Measurements from ENCODE around the gene DBN1.
A peak's percentile ranks its signal among the peaks of the same experiment; 100 is the strongest.

DBN1 gene

GRCh38 chr5:177433658-177434217, 39.7 kb downstream of the DBN1 start:
- no peak for DNase-seq (ENCODE audit: low read depth)
- no peak overlapping the region for H3K4me3 ChIP-seq (ENCODE audit: low read depth, low read length)
- no peak for TF ChIP-seq CTCF (IDR thresholded peaks at IDR 0.05; ENCODE audit: low read depth, low read length, missing control alignments)

- no peak for DNase-seq (ENCODE audit: low read depth)
- H3K4me3 ChIP-seq (ENCODE audit: low read depth, low read length): no peak overlapping the region
- TF ChIP-seq CTCF (IDR thresholded peaks at IDR 0.05; ENCODE audit: low read depth, low read length, missing control alignments): no peak
Measured at GRCh38 chr5:177432839-177433657, 40.4 kb downstream of the DBN1 start.

GRCh38 chr5:177432143-177432838, 41.1 kb downstream of the DBN1 start:
- no peak for TF ChIP-seq CTCF (IDR thresholded peaks at IDR 0.05; ENCODE audit: low read depth, low read length, missing control alignments)
- peak overlapping the region; percentile 26 for H3K4me3 ChIP-seq (ENCODE audit: low read depth, low read length)
- DNase-seq (ENCODE audit: low read depth): no peak

- DNase-seq (ENCODE audit: low read depth): peak; percentile 87
- H3K4me3 ChIP-seq (ENCODE audit: low read depth, low read length): peak overlapping the region; percentile 26
- TF ChIP-seq CTCF (IDR thresholded peaks at IDR 0.05; ENCODE audit: low read depth, low read length, missing control alignments): no peak
Measured at GRCh38 chr5:177431317-177432142, 41.9 kb downstream of the DBN1 start.

GRCh38 chr5:177430972-177431316, 42.5 kb downstream of the DBN1 start:
- peak overlapping the region; percentile 4 for H3K4me3 ChIP-seq (ENCODE audit: low read depth, low read length)
- no peak for DNase-seq (ENCODE audit: low read depth)
- TF ChIP-seq CTCF (IDR thresholded peaks at IDR 0.05; ENCODE audit: low read depth, low read length, missing control alignments): no peak

- no peak for DNase-seq (ENCODE audit: low read depth)
- peak overlapping the region; percentile 4 for H3K4me3 ChIP-seq (ENCODE audit: low read depth, low read length)
- peak; percentile 3 for TF ChIP-seq CTCF (IDR thresholded peaks at IDR 0.05; ENCODE audit: low read depth, low read length, missing control alignments)
Measured at GRCh38 chr5:177430140-177430951, 43.1 kb downstream of the DBN1 start.
